22Rv1 (cell line): ENCODE data around the gene KCNJ2.

ENCODE experiments used
- CTCF ChIP-seq: fragments of 450-650 bp; IDR thresholded peaks from 2 replicates; pipeline ENCODE4 v1.5.1; 2017; ENCODE audit warnings: mild to moderate bottlenecking
- ZFX ChIP-seq: fragments of 450-650 bp; IDR thresholded peaks from 2 replicates; pipeline ENCODE4 v1.6.1; 2017; ENCODE audit warnings: antibody characterized with exemption, borderline replicate concordance

GRCh38 chr17:70166615-70167014 is 2.7 kb upstream of the KCNJ2 start:
- TF ChIP-seq CTCF (no peak), ZFX (no peak)
